OCI-LY3 (cell line): Measurements from ENCODE around the gene SLC39A12.

Source experiments
- CTCF ChIP-seq: fragments of 200-600, 300-600 bp; sonication (generic); IDR thresholded peaks from 2 replicates; pipeline ENCODE4 v1.5.1; 2014; ENCODE audit warnings: antibody characterized with exemption, low read length, low read depth
- EZH2phosphoT487 ChIP-seq: fragments of 200-600 bp; shearing (Covaris generic); IDR thresholded peaks from 2 replicates; pipeline ENCODE4 v1.6.1; 2018; ENCODE audit warnings: antibody characterized with exemption, mixed run types, low read depth

GRCh38 chr10:17974505-17974904 lies 22.8 kb downstream of the SLC39A12 start:
- TF ChIP-seq CTCF: no peak
- TF ChIP-seq EZH2phosphoT487: no peak
